Measurements from ENCODE around the gene OR5AU1. TPM values are rescaled to one million over a fixed set of nuclear protein-coding genes. Genes with fewer than 3 reads are reported as not detected.

OR5AU1 gene
- total and polyA plus RNA-seq, 3 donors from 2014 or later = 0.43 TPM; not detected in 2

DNA sequence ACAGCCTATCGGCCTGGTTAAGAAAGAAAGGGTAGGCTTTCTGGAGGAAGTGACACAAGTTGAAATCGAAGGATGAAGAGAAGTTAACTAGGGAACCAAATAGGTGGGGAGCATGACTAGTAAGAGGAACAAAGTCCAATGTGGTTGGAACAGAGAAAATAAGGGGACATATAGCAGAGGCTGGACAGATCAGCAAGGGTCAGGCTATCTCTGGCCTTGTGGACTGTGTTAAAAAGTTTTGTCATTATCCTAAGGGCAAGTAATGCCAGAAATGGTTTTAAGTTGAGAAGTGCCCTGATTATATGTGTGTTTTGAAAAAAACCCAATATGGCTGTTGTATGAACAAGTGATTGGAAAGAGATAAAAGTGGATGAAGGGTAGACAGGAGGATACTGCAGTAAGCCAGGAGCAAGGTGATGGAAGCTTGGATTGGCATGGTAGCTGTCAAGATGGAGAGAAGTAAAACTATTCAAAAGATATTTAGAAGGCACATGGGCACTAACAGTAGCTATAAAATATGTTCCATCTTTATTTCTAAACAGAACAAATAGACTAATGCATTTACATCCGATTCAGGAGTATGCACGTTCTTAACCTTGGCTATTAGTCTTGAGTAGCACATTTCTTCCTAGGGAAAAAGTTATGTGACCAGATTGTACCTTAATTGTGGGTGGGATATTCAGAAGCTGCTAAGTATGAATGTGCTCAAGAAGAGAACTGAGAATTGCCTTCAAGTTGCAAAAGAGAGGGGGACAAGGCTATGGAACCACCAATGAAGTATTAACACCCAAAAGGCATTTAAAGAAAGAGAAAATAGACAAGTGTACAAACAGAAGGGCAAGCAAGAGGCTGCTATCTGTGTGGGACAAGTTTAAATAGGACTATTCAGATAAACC lies 46.8 kb upstream of the OR5AU1 start:
- no peak for DNase-seq
- no peaks in the 10 kb centered on the region for H3K27me3 ChIP-seq
- no peak overlapping the region for H3K4me3 ChIP-seq
- H3K4me1 ChIP-seq = no peaks in the 10 kb centered on the region
- intact Hi-C loops (cut with DNase I; ENCODE audit: low total_unique reads) = no loop called here
- WGBS, 2 donors = 87 to 95% methylated on average over 4 of the region's 4 CpGs
- H3K36me3 ChIP-seq (ENCODE audit: low read depth, missing control alignments) = no peaks in the 10 kb centered on the region
- no peaks in the 10 kb centered on the region for H3K9me3 ChIP-seq
- TF ChIP-seq POLR2A (IDR thresholded peaks at IDR 0.05) = no peak
- TF ChIP-seq, protein P1, sequence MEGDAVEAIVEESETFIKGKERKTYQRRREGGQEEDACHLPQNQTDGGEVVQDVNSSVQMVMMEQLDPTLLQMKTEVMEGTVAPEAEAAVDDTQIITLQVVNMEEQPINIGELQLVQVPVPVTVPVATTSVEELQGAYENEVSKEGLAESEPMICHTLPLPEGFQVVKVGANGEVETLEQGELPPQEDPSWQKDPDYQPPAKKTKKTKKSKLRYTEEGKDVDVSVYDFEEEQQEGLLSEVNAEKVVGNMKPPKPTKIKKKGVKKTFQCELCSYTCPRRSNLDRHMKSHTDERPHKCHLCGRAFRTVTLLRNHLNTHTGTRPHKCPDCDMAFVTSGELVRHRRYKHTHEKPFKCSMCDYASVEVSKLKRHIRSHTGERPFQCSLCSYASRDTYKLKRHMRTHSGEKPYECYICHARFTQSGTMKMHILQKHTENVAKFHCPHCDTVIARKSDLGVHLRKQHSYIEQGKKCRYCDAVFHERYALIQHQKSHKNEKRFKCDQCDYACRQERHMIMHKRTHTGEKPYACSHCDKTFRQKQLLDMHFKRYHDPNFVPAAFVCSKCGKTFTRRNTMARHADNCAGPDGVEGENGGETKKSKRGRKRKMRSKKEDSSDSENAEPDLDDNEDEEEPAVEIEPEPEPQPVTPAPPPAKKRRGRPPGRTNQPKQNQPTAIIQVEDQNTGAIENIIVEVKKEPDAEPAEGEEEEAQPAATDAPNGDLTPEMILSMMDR (IDR thresholded peaks at IDR 0.05) = no peak
- no peak overlapping the region for H3K27ac ChIP-seq

DNA sequence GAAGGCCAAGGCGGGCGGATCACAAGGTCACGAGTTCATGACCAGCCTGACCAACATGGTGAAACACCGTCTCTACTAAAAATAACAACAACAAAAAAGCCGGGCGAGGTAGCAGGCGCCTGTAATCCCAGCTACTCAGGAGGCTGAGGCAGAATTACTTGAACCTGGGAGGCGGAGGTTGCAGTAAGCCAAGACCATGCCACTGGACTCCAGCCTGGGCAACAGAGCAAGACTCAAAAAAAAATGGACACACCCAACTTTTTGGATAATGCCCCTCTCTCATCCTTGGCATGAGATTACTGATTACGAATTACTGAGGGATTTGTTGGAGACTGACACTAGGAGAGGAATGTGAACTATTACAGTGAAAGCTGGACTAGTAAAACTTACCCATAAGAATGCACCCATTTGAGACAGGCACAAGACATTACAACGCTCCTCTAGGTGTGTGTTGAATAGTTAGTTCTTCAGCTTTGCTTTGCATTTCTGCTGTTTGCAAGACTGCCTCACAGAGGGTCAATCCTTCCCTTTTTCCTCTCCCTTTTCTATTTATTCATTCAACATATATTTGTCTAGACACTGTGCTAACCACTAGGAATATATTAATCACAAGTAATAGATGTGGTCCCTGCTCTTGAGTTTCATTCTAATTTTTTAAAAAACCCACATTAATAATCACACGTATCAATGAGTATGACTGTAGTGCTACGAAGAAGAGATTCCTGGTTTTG lies 46.0 kb upstream of the OR5AU1 start:
- Histone ChIP-seq H3K36me3 (ENCODE audit: low read depth, missing control alignments) (no peaks in the 10 kb centered on the region), H3K27me3 (no peaks in the 10 kb centered on the region), H3K4me3 (no peak overlapping the region), H3K27ac (no peak overlapping the region), H3K4me1 (no peaks in the 10 kb centered on the region), H3K9me3 (no peaks in the 10 kb centered on the region)
- intact Hi-C loops (cut with DNase I; ENCODE audit: low total_unique reads) = no loop called here
- DNase-seq = no peak
- TF ChIP-seq, protein P1 (IDR thresholded peaks at IDR 0.05) = no peak
- TF ChIP-seq POLR2A (IDR thresholded peaks at IDR 0.05) = no peak
- 71 to 78% methylated on average over 12 of the region's 12 CpGs for WGBS, 2 donors

DNA sequence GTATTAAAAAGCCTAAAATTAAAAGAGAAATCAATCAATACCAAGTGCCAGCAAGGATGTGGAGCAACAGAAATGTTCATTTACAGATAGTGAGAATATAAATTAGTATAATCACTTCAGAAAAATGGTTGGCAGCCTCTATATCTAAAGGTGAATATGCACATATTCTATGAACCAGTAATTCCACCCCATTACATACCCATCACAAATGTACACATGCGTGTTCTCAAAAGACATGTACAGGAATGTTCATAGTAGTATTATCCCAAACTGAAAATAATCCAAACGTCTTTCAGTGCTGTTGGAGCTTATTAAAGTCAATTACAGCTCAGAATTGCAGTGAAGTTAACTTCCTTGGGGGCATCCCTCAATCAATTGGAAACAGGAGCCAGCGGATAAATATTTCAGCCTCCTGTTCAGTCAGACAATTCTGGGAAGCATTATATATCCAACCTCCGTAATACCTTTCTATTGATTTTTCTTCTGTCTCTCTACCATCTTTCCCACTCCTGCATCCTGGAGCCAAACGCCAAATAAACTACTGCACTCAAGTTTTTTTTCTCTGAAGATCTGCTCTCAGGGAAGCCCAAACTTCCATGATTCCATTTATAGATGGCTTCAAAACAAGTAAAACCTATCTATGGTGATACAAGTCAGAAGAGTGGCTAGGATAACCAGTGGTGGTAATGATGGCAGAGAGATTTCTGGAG lies 45.0 kb upstream of the OR5AU1 start:
- intact Hi-C loops (cut with DNase I; ENCODE audit: low total_unique reads) = no loop called here
- H3K27me3 ChIP-seq = no peaks in the 10 kb centered on the region
- no peaks in the 10 kb centered on the region for H3K36me3 ChIP-seq (ENCODE audit: low read depth, missing control alignments)
- H3K27ac ChIP-seq = no peak overlapping the region
- H3K4me3 ChIP-seq = no peak overlapping the region
- no peak for DNase-seq
- H3K9me3 ChIP-seq = no peaks in the 10 kb centered on the region
- TF ChIP-seq POLR2A (IDR thresholded peaks at IDR 0.05) = no peak
- TF ChIP-seq, protein P1 (IDR thresholded peaks at IDR 0.05) = no peak
- 80 to 83% methylated on average over 5 of the region's 5 CpGs for WGBS, 2 donors
- H3K4me1 ChIP-seq = no peaks in the 10 kb centered on the region

DNA sequence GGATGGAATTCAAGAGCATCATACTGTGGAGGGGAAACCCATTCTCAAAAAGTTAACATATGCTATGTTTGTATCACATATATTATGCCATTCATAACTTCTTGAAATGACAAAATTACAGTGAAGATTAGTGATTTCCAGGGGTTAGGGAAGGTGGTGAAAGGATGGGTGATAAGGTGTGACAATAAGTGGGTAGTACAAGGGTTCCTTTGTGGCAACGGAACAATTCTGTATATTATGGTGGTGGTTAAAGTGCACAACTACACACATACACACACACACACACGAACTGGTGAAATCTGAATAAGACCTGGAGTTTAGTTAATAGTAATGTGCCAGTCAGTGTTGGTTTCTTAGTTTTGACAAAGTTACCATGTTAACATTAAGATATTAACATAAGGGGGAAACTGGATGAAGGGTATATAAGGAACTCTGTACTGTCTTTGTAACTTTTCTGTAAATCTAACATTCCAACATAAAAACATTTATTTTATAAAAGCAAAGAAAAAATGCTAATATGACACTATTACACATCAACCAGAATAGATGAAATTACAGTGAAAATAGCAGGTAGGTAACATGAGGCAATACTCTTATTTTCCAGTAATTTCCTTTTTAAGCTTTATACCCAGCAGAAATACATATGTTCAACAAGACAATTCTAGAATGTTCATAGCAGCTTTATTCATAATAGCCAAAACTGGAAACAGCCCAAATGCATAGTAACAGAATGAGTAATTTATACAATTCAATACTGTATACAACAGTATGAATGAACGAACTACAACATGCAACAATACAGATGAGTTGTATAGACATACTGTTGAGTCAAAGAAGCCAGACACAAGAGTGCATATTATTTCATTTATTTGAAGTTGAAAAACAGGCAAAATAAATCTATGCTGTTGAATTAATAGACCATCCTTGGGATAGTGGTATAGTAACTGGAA lies 44.0 kb upstream of the OR5AU1 start:
- no peak for TF ChIP-seq POLR2A (IDR thresholded peaks at IDR 0.05)
- TF ChIP-seq, protein P1 (IDR thresholded peaks at IDR 0.05) = no peak
- DNase-seq = no peak
- Histone ChIP-seq H3K4me3 (no peak overlapping the region), H3K4me1 (no peaks in the 10 kb centered on the region), H3K27ac (no peak overlapping the region), H3K27me3 (no peaks in the 10 kb centered on the region), H3K36me3 (ENCODE audit: low read depth, missing control alignments) (no peaks in the 10 kb centered on the region), H3K9me3 (no peaks in the 10 kb centered on the region)
- WGBS, 2 donors = 73 to 87% methylated on average over 3 of the region's 3 CpGs
- intact Hi-C loops (cut with DNase I; ENCODE audit: low total_unique reads) = no loop called here
